CD4-positive, alpha-beta T cell treated with Interleukin-15 for 4 hours (primary cell): ENCODE results near the gene RABL2B.

Experiments
- DNase-seq: peaks from one replicate; pipeline ENCODE4 v3.0.0-alpha.2; 2020; ENCODE audit warnings: low spot score

Gene RABL2B

GRCh38 chr22:50722716-50723428 is 60.6 kb downstream of the RABL2B start:
- DNase-seq: no peak

GRCh38 chr22:50722048-50722701 is 61.3 kb downstream of the RABL2B start:
- DNase-seq: no peak

- no peak for DNase-seq
Measured at GRCh38 chr22:50721257-50721844, 62.1 kb downstream of the RABL2B start.

GRCh38 chr22:50720301-50721256 is 62.9 kb downstream of the RABL2B start:
- DNase-seq: no peak

- no peak for DNase-seq
Measured at GRCh38 chr22:50719814-50720300, 63.6 kb downstream of the RABL2B start.

- DNase-seq: no peak
Measured at GRCh38 chr22:50718352-50718709, 65.1 kb downstream of the RABL2B start.

GRCh38 chr22:50717709-50718351 is 65.6 kb downstream of the RABL2B start:
- no peak for DNase-seq
